ENCODE data around the gene TTC22. TPM values are rescaled to one million over a fixed set of nuclear protein-coding genes. Genes with fewer than 3 reads are reported as not detected.

TTC22 gene
- total RNA-seq, 2 donors from 2014 or later, result 12.2 to 15.6 TPM

- no peak for TF ChIP-seq CTCF (IDR thresholded peaks at IDR 0.05)
- no peak for TF ChIP-seq POLR2A (IDR thresholded peaks at IDR 0.05)
- peaks cover 55% of the 10 kb centered on the region for H3K4me1 ChIP-seq
- intact Hi-C loops (cut with DNase I), result no loop called here
- 90 to 94% methylated on average over 2 of the region's 2 CpGs for WGBS, 2 donors
- H3K9me3 ChIP-seq, result no peaks in the 10 kb centered on the region
- H3K27me3 ChIP-seq, result no peaks in the 10 kb centered on the region
- DNase-seq (no peak), ATAC-seq (no peak)
- H3K4me3 ChIP-seq, result no peak overlapping the region
- H3K36me3 ChIP-seq (replicated peaks in 1 of 2; ENCODE audit: insufficient read depth in 1 of 2, low read depth in 2 of 2), result no peaks in the 10 kb centered on the region
- H3K27ac ChIP-seq, result no peak overlapping the region
These were observed 4.2 kb downstream of the TTC22 start for GRCh38 chr1:54796902-54797301.

GRCh38 chr1:54795841-54796468 is 5.2 kb downstream of the TTC22 start:
- TF ChIP-seq CTCF (IDR thresholded peaks at IDR 0.05) (no peak), POLR2A (IDR thresholded peaks at IDR 0.05) (no peak)
- H3K36me3 ChIP-seq (replicated peaks in 1 of 2; ENCODE audit: insufficient read depth in 1 of 2, low read depth in 2 of 2), result no peaks in the 10 kb centered on the region
- H3K27me3 ChIP-seq, result no peaks in the 10 kb centered on the region
- peaks cover 51% of the 10 kb centered on the region for H3K4me1 ChIP-seq
- DNase-seq (peak in 2 of 4 donors; percentile 18 to 30), ATAC-seq (no peak)
- intact Hi-C loops (cut with DNase I), result no loop called here
- no peaks in the 10 kb centered on the region for H3K9me3 ChIP-seq
- WGBS, 2 donors, result 84 to 85% methylated on average over 10 to 18 of the region's 18 CpGs
- H3K27ac ChIP-seq, result peak overlapping the region in 1 of 4 donors; percentile 47
- no peak overlapping the region for H3K4me3 ChIP-seq

GRCh38 chr1:54795356-54795665 is 5.8 kb downstream of the TTC22 start:
- Histone ChIP-seq H3K27ac (peak overlapping the region in 1 of 4 donors; percentile 47), H3K4me3 (no peak overlapping the region), H3K36me3 (replicated peaks in 1 of 2; ENCODE audit: insufficient read depth in 1 of 2, low read depth in 2 of 2) (no peaks in the 10 kb centered on the region), H3K9me3 (no peaks in the 10 kb centered on the region), H3K4me1 (peaks cover 46% of the 10 kb centered on the region), H3K27me3 (no peaks in the 10 kb centered on the region)
- ATAC-seq (no peak), DNase-seq (no peak)
- WGBS, 2 donors, result 74% methylated on average over 4 of the region's 4 CpGs
- intact Hi-C loops (cut with DNase I), result no loop called here
- TF ChIP-seq POLR2A (IDR thresholded peaks at IDR 0.05), result no peak
- no peak for TF ChIP-seq CTCF (IDR thresholded peaks at IDR 0.05)

GRCh38 chr1:54794451-54795355 is 6.4 kb downstream of the TTC22 start:
- H3K4me1 ChIP-seq, result peaks cover 40% of the 10 kb centered on the region
- no peaks in the 10 kb centered on the region for H3K27me3 ChIP-seq
- H3K27ac ChIP-seq, result peak overlapping the region in 2 of 4 donors; percentile 21 to 47
- peak in 2 of 4 donors; percentile 27 to 29 for DNase-seq
- no peak overlapping the region for H3K4me3 ChIP-seq
- TF ChIP-seq CTCF (IDR thresholded peaks at IDR 0.05), result no peak
- TF ChIP-seq POLR2A (IDR thresholded peaks at IDR 0.05), result no peak
- intact Hi-C loops (cut with DNase I), result no loop called here
- no peaks in the 10 kb centered on the region for H3K36me3 ChIP-seq (replicated peaks in 1 of 2; ENCODE audit: insufficient read depth in 1 of 2, low read depth in 2 of 2)
- no peaks in the 10 kb centered on the region for H3K9me3 ChIP-seq
- ATAC-seq, result peak; percentile 28
- 56 to 69% methylated on average over 3 to 4 of the region's 4 CpGs for WGBS, 2 donors
